KMS-11 (cell line): ENCODE measurements around the gene TULP4.
A peak's percentile ranks its signal among the peaks of the same experiment; 100 is the strongest.
"Not testable (repeated sequence)": the region's sequence is repeated elsewhere in the genome, so short reads cannot be mapped to it uniquely, and the experiment has no call there.

Experiments
- H2AFZ ChIP-seq: fragments of 200-600 bp; sonication (generic); 2 replicates; pipeline ENCODE4 v1.6.1; 2016; ENCODE audit warnings: antibody characterized with exemption, mixed run types, low read depth
- H3K27ac ChIP-seq: fragments of 200-600 bp; sonication (generic); 2 replicates; pipeline ENCODE4 v1.6.1; 2016; ENCODE audit warnings: mild to moderate bottlenecking, mixed run types
- H3K27me3 ChIP-seq: fragments of 200-600 bp; sonication (generic); 2 replicates; pipeline ENCODE4 v1.6.1; 2017; ENCODE audit warnings: mild to moderate bottlenecking, low read depth, mixed run types, moderate library complexity; ENCODE audit not compliant: insufficient read depth
- H3K36me3 ChIP-seq: fragments of 200-600 bp; sonication (generic); 2 replicates; pipeline ENCODE4 v1.6.1; 2017; ENCODE audit warnings: mild to moderate bottlenecking, mixed run types; ENCODE audit not compliant: insufficient read depth
- H3K4me1 ChIP-seq: fragments of 200-600 bp; sonication (generic); 2 replicates; pipeline ENCODE4 v1.6.1; 2016; ENCODE audit warnings: mild to moderate bottlenecking, low read depth, mixed run types; ENCODE audit not compliant: poor library complexity, severe bottlenecking
- H3K4me2 ChIP-seq: fragments of 200-600 bp; sonication (generic); 2 replicates; pipeline ENCODE4 v1.7.0; 2016; ENCODE audit warnings: mild to moderate bottlenecking, mixed run types
- H3K4me3 ChIP-seq: fragments of 200-600 bp; sonication (generic); IDR thresholded peaks from 2 replicates; pipeline ENCODE4 v1.6.1; 2017; ENCODE audit warnings: low read depth, low read length, mixed read lengths; ENCODE audit not compliant: insufficient read depth
- H3K79me2 ChIP-seq: fragments of 200-600 bp; sonication (generic); 2 replicates; pipeline ENCODE4 v1.6.1; 2016; ENCODE audit warnings: low read depth, mixed run types; ENCODE audit not compliant: insufficient read depth
- H3K9ac ChIP-seq: fragments of 200-600 bp; sonication (generic); 2 replicates; pipeline ENCODE4 v1.6.1; 2016; ENCODE audit warnings: mild to moderate bottlenecking, mixed run types
- H4K20me1 ChIP-seq: fragments of 200-600 bp; sonication (generic); 2 replicates; pipeline ENCODE4 v1.6.1; 2016; ENCODE audit warnings: mild to moderate bottlenecking, mixed run types; ENCODE audit not compliant: insufficient read depth
- TF ChIP-seq, protein P1 (sequence below): fragments of 200-600 bp; sonication (generic); conservative IDR thresholded peaks from 2 replicates; pipeline ENCODE4 v1.6.1; 2017; ENCODE audit warnings: low read depth, mild to moderate bottlenecking, antibody characterized with exemption, low read length, moderate library complexity, mixed read lengths

Gene TULP4

DNA sequence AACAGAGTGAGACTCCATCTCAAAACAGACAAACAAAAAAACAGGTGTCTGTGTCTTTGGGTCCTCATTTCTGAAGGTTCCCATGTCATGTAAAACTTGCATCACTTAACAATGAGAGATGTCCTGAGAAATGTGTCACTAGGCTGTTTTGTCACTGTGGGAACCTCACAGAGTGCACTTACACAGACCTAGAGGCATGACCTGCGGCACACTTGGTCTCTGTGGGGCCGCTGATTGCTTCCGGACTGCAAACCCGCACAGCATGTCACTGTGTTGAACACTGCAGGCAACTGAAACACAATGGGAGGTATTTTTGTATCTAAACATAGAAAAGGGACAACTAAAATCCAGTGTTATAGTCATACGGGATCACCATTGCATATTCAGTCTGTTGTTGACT, 205.3 kb downstream of the TULP4 start:
- TF ChIP-seq, protein P1, sequence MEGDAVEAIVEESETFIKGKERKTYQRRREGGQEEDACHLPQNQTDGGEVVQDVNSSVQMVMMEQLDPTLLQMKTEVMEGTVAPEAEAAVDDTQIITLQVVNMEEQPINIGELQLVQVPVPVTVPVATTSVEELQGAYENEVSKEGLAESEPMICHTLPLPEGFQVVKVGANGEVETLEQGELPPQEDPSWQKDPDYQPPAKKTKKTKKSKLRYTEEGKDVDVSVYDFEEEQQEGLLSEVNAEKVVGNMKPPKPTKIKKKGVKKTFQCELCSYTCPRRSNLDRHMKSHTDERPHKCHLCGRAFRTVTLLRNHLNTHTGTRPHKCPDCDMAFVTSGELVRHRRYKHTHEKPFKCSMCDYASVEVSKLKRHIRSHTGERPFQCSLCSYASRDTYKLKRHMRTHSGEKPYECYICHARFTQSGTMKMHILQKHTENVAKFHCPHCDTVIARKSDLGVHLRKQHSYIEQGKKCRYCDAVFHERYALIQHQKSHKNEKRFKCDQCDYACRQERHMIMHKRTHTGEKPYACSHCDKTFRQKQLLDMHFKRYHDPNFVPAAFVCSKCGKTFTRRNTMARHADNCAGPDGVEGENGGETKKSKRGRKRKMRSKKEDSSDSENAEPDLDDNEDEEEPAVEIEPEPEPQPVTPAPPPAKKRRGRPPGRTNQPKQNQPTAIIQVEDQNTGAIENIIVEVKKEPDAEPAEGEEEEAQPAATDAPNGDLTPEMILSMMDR = no peak
- H2AFZ ChIP-seq = no peak overlapping the region
- no peaks in the 10 kb centered on the region for H4K20me1 ChIP-seq
- no peak overlapping the region for H3K9ac ChIP-seq
- no peak overlapping the region for H3K27ac ChIP-seq
- no peak overlapping the region for H3K4me3 ChIP-seq
- H3K79me2 ChIP-seq = no peaks in the 10 kb centered on the region
- H3K36me3 ChIP-seq = no peaks in the 10 kb centered on the region
- no peaks in the 10 kb centered on the region for H3K4me1 ChIP-seq
- H3K27me3 ChIP-seq = no peaks in the 10 kb centered on the region
- no peak overlapping the region for H3K4me2 ChIP-seq

DNA sequence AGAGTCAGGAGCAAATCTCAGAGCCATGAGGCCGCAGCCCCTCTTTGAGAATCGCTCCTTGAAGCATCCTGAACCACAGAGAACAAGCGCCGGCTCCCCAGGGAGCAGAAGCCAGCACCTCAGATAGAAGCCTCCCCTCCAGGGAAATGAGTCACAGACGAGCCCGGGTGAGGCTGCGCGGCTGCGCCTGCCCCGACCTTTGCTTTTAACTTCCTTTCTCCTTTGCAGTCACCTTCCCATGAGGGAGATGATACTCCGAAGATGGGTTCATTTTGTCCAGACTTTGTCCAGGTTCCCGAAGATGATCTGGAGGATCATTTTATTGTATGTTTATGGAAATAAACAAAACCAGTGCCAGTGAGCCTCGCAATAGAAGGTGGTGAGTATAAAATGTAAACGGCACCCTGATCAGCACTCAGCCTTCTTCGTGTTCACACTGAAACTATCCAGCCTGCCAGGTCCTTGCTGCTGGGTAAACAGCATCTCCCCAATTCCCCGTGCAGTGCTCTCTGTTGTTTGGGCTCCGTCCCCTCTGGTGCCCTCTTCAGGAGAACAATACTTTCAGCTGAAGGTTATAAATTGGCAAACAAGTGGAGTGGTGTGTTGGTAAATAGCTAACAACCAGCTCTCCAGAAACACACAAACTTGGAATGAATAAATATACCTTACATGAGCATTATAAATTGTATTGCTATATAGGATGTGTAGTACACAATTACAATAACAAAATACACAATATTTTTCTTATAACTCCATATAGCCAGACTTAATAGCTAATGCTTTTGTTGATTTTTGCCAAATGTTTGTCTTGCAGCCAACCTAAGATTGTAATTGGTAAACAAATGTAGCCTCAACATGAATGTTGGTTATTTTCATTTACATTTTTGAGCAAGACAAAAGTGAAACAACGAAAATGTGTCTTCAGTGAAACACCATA, 206.2 kb downstream of the TULP4 start:
- H3K36me3 ChIP-seq = no peaks in the 10 kb centered on the region
- H3K27me3 ChIP-seq = no peaks in the 10 kb centered on the region
- H3K4me3 ChIP-seq = no peak overlapping the region
- no peaks in the 10 kb centered on the region for H3K79me2 ChIP-seq
- no peaks in the 10 kb centered on the region for H3K4me1 ChIP-seq
- TF ChIP-seq, protein P1 = peak; percentile 62
- no peak overlapping the region for H2AFZ ChIP-seq
- no peak overlapping the region for H3K4me2 ChIP-seq
- no peak overlapping the region for H3K9ac ChIP-seq
- no peaks in the 10 kb centered on the region for H4K20me1 ChIP-seq
- H3K27ac ChIP-seq = no peak overlapping the region

DNA sequence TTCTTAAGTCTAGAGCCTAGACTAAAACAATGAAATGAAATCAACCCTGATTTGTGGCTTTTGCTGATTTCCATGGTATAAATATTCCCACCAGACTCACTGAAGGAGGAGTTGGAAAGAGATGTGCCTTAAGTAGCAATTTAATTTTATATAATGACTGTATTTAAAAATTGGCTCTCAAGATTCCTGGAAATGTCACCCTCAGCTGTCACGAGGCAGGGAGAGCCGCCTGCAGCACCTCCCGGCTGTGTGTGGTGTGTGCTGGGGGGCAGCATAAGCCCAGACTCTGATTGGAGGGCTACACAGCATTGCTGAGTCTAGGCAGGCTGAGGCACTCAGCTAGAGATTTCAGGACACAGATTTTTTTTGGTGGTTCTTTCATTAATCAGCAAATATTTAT, 207.0 kb downstream of the TULP4 start:
- no peaks in the 10 kb centered on the region for H3K27me3 ChIP-seq
- H3K4me2 ChIP-seq = no peak overlapping the region
- no peak overlapping the region for H3K9ac ChIP-seq
- H2AFZ ChIP-seq = no peak overlapping the region
- H3K36me3 ChIP-seq = no peaks in the 10 kb centered on the region
- no peaks in the 10 kb centered on the region for H3K79me2 ChIP-seq
- TF ChIP-seq, protein P1 = no peak
- H3K4me3 ChIP-seq = no peak overlapping the region
- H3K4me1 ChIP-seq = no peaks in the 10 kb centered on the region
- H4K20me1 ChIP-seq = no peaks in the 10 kb centered on the region
- H3K27ac ChIP-seq = no peak overlapping the region

DNA sequence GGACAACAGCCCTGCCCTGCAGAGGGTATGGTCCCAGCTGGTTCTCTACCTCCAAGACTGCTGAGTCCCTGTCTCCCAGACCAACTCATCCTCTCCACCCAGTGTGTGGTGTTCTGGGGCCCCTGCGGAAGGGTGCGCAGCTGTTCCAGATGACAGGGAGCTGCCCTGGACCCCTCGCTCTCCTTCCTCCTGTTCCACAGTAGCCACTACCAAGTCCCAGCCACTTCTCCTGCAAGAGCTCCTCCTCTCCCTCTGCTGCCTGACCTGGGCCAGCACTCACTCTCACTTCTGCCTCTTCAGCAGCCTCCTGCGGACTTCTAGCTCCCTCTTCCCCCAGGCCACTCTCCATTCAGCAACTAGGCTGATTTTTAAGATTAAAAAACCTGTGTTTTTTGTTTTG, 207.5 kb downstream of the TULP4 start:
- no peaks in the 10 kb centered on the region for H3K27me3 ChIP-seq
- TF ChIP-seq, protein P1 = no peak

DNA sequence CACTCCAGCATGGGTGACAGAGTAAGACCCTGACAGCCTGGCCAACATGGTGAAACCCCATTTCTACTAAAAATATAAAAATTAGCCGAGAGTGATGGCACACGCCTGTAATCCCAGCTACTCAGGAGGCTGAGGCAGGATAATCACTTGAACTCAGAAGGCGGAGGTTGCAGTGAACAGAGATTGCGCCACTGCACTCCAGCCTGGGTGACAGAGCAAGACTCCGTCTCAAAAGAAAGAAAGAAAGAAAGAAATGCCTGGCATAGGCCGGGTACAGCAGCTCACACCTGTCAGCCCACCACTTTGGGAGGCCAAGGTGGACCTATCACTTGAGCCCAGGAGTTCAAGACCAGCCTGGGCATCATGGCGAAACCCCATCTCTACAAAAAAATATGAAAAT, 208.7 kb downstream of the TULP4 start:
- H2AFZ ChIP-seq, H4K20me1 ChIP-seq, H3K4me3 ChIP-seq, H3K4me1 ChIP-seq, H3K36me3 ChIP-seq, H3K4me2 ChIP-seq, H3K27me3 ChIP-seq, H3K27ac ChIP-seq, H3K9ac ChIP-seq, H3K79me2 ChIP-seq: not testable (repeated sequence)

More for the DNA sequence above, 207.5 kb downstream of the TULP4 start:
- Histone ChIP-seq H3K9ac (no peak overlapping the region), H3K4me3 (no peak overlapping the region), H3K27ac (no peak overlapping the region), H3K79me2 (no peaks in the 10 kb centered on the region), H4K20me1 (no peaks in the 10 kb centered on the region), H3K4me1 (no peaks in the 10 kb centered on the region), H3K4me2 (no peak overlapping the region), H3K36me3 (no peaks in the 10 kb centered on the region), H2AFZ (no peak overlapping the region)
